IMR-90 (cell line): Measurements from ENCODE around the gene CYP24A1. TPM values are rescaled to one million over a fixed set of nuclear protein-coding genes. Genes with fewer than 3 reads are reported as not detected.
A peak's percentile ranks its signal among the peaks of the same experiment; 100 is the strongest.

Experiments used
- ATAC-seq: fragments of 200-7000 bp; cut with Tn5 transposase; 2 replicates; pipeline ENCODE4 v1.9.1; 2020; ENCODE audit warnings: low read depth, mild to moderate bottlenecking, moderate library complexity
- Bru-seq: library from RNA; stranded (reverse); fragments of 400-500 nt; gene quantifications from one replicate; lab custom pipeline; 2021; lab: Mats Ljungman, UMichigan
- BruChase-seq, 2 experiments: library from RNA; stranded (reverse); fragments of 400-500 nt; gene quantifications; one replicate each; lab custom pipeline; 2021; lab: Mats Ljungman, UMichigan
- BruUV-seq: library from RNA; stranded (reverse); fragments of 400-500 nt; replicated peaks from 2 replicates; lab custom pipeline; 2021; lab: Mats Ljungman, UMichigan
- CTCF ChIA-PET: fragments of 300-600 bp; formaldehyde crosslinking; extraction: SDS; loops from one replicate; lab custom pipeline; 2021; ENCODE audit warnings: antibody characterized with exemption; lab: Yijun Ruan, JAX
- POLR2A ChIA-PET: fragments of 300-600 bp; sonication (Branson Sonifier 250); formaldehyde crosslinking; loops from one replicate; lab custom pipeline; 2022; ENCODE audit warnings: antibody characterized with exemption; ENCODE audit not compliant: unreplicated experiment; lab: Charles Lee
- DNase-seq: peaks from one replicate; pipeline ENCODE4 v3.0.0; 2013
- H2AFZ ChIP-seq: replicated peaks from 2 replicates; pipeline ENCODE3; 2013; ENCODE audit warnings: low read length, mild to moderate bottlenecking; ENCODE audit not compliant: poor library complexity
- H2AK5ac ChIP-seq: 2 replicates; pipeline ENCODE4 v1.6.1; 2013; ENCODE audit warnings: low read depth, low read length, inconsistent platforms
- H2AK9ac ChIP-seq: replicated peaks from 2 replicates; pipeline ENCODE3; 2013; ENCODE audit warnings: mild to moderate bottlenecking, low read depth, low read length, moderate library complexity; ENCODE audit not compliant: poor library complexity
- H2BK120ac ChIP-seq: 2 replicates; pipeline ENCODE4 v1.6.1; 2013; ENCODE audit warnings: low read depth, low read length, inconsistent platforms
- H2BK15ac ChIP-seq: 3 replicates; pipeline ENCODE4 v1.6.1; 2013; ENCODE audit warnings: low read depth, low read length, inconsistent platforms
- H2BK20ac ChIP-seq: 2 replicates; pipeline ENCODE4 v1.6.1; 2013; ENCODE audit warnings: low read depth, mild to moderate bottlenecking, inconsistent platforms, low read length, moderate library complexity
- H2BK5ac ChIP-seq: 2 replicates; pipeline ENCODE4 v1.6.1; 2013; ENCODE audit warnings: mild to moderate bottlenecking, low read depth, low read length, inconsistent platforms; ENCODE audit not compliant: poor library complexity, severe bottlenecking
- H3K14ac ChIP-seq: replicated peaks from 2 replicates; pipeline ENCODE4 v1.6.1; 2013; ENCODE audit warnings: low read depth, low read length, inconsistent platforms
- H3K18ac ChIP-seq: 2 replicates; pipeline ENCODE4 v1.6.1; 2013; ENCODE audit warnings: low read depth, low read length, control low read depth
- H3K23ac ChIP-seq: 2 replicates; pipeline ENCODE4 v1.6.1; 2013; ENCODE audit warnings: low read depth, low read length, inconsistent platforms
- H3K27ac ChIP-seq: 2 replicates; pipeline ENCODE4 v1.5.1; 2013; ENCODE audit warnings: mild to moderate bottlenecking, control low read depth, low read length; ENCODE audit not compliant: insufficient read depth
- H3K27me3 ChIP-seq: 2 replicates; pipeline ENCODE4 v1.6.1; 2013; ENCODE audit warnings: low read length; ENCODE audit not compliant: control insufficient read depth, insufficient read depth
- H3K36me3 ChIP-seq: 2 replicates; pipeline ENCODE4 v1.6.1; 2013; ENCODE audit warnings: low read length, mixed read lengths; ENCODE audit not compliant: control insufficient read depth, insufficient read depth
- H3K4ac ChIP-seq: 2 replicates; pipeline ENCODE4 v1.6.1; 2013; ENCODE audit warnings: low read depth, low read length, inconsistent platforms
- H3K4me1 ChIP-seq: 2 replicates; pipeline ENCODE4 v1.6.1; 2013; ENCODE audit warnings: low read length, mixed read lengths; ENCODE audit not compliant: control insufficient read depth, insufficient read depth
- H3K4me2 ChIP-seq: 2 replicates; pipeline ENCODE4 v1.6.1; 2013; ENCODE audit warnings: low read depth, mild to moderate bottlenecking, control low read depth, low read length, moderate library complexity
- H3K4me3 ChIP-seq: 2 replicates; pipeline ENCODE4 v1.5.1; 2013; ENCODE audit warnings: low read depth, mild to moderate bottlenecking, control low read depth, low read length, moderate library complexity; ENCODE audit not compliant: insufficient read depth
- H3K56ac ChIP-seq: 2 replicates; pipeline ENCODE4 v1.6.1; 2013; ENCODE audit warnings: low read length, inconsistent platforms; ENCODE audit not compliant: insufficient read depth; ENCODE audit errors: extremely low read depth
- H3K79me1 ChIP-seq, 2 experiments: 2 replicates each; pipeline ENCODE4 v1.6.1; 2013; ENCODE audit warnings: low read length in 2 of 2, inconsistent platforms in 1 of 2, low read depth in 1 of 2
- H3K9ac ChIP-seq: 2 replicates; pipeline ENCODE4 v1.6.1; 2013; ENCODE audit warnings: low read depth, low read length, control low read depth
- H3K9me1 ChIP-seq: 2 replicates; pipeline ENCODE4 v1.6.1; 2013; ENCODE audit warnings: low read length, inconsistent platforms; ENCODE audit not compliant: insufficient read depth
- H3K9me3 ChIP-seq: 2 replicates; pipeline ENCODE4 v1.6.1; 2013; ENCODE audit warnings: low read length; ENCODE audit not compliant: control insufficient read depth, insufficient read depth
- H4K20me1 ChIP-seq: 2 replicates; pipeline ENCODE4 v1.6.1; 2013; ENCODE audit warnings: low read length, inconsistent platforms; ENCODE audit not compliant: insufficient read depth
- H4K5ac ChIP-seq: 2 replicates; pipeline ENCODE4 v1.6.1; 2013; ENCODE audit warnings: mild to moderate bottlenecking, low read depth, low read length, control low read depth
- H4K8ac ChIP-seq, 2 experiments: 2 replicates each; pipeline ENCODE4 v1.6.1; 2013; ENCODE audit warnings: low read depth in 2 of 2, low read length in 2 of 2, control low read depth in 1 of 2, inconsistent platforms in 1 of 2
- H4K91ac ChIP-seq: 2 replicates; pipeline ENCODE4 v1.6.1; 2013; ENCODE audit warnings: low read depth, low read length, inconsistent platforms; ENCODE audit not compliant: insufficient read depth
- CEBPB ChIP-seq: IDR thresholded peaks from 2 replicates; pipeline ENCODE4 v1.6.1; 2012; ENCODE audit warnings: low read depth, low read length, improper control_type of control experiment
- CHD1 ChIP-seq: IDR thresholded peaks from 2 replicates; pipeline ENCODE4 v1.6.1; 2012; ENCODE audit warnings: low read depth, low read length, improper control_type of control experiment
- FOS ChIP-seq: fragments of 150-350 bp; IDR thresholded peaks from 2 replicates; pipeline ENCODE4 v1.6.1; 2016; ENCODE audit warnings: low read depth, low read length
- MXI1 ChIP-seq: IDR thresholded peaks from 2 replicates; pipeline ENCODE4 v1.6.1; 2012; ENCODE audit warnings: low read depth, mild to moderate bottlenecking, low read length, moderate library complexity, borderline replicate concordance
- NFE2L2 ChIP-seq: fragments of 150-350 bp; IDR thresholded peaks from 2 replicates; pipeline ENCODE4 v1.6.1; 2016; ENCODE audit warnings: low read depth, mild to moderate bottlenecking, low read length
- POLR2A ChIP-seq: IDR thresholded peaks from 2 replicates; pipeline ENCODE4 v1.6.1; 2012; ENCODE audit warnings: mild to moderate bottlenecking, low read depth, low read length
- RCOR1 ChIP-seq: IDR thresholded peaks from 2 replicates; pipeline ENCODE4 v1.6.1; 2012; ENCODE audit warnings: mild to moderate bottlenecking, low read length, improper control_type of control experiment; ENCODE audit not compliant: insufficient replicate concordance
- RFX5 ChIP-seq: IDR thresholded peaks from 2 replicates; pipeline ENCODE4 v1.8.0; 2012; ENCODE audit warnings: low read depth, mild to moderate bottlenecking, low read length, moderate library complexity
- WGBS, 2 experiments: methylation state at CpG; one replicate each; pipeline versions ENCODE4 v1.1.5 to v1.1.7; 2013; ENCODE audit warnings: missing lambda C conversion rate in 2 of 2; ENCODE audit not compliant: insufficient read length in 1 of 2; ENCODE audit errors: extremely low coverage in 2 of 2; 5-methylcytosine and 5-hydroxymethylcytosine counted together
- dilution Hi-C: fragments of 300-500 bp; cut with HindIII; formaldehyde crosslinking; loops from one replicate; pipeline ENCODE4 v1.14.3; 2018; ENCODE audit warnings: low sequenced_read_pairs; ENCODE audit not compliant: unreplicated experiment
- in situ Hi-C: fragments of 300-500 bp; cut with MboI; formaldehyde crosslinking; loops from 3 replicates; pipeline ENCODE4 v1.14.3; 2019; ENCODE audit warnings: low sequenced_read_pairs, inconsistent platforms, mixed read lengths
- intact Hi-C: fragments of 100-400 bp; cut with micrococcal nuclease; formaldehyde crosslinking; loops from 2 replicates; pipeline ENCODE4 v1.10.0; 2022
- long read RNA-seq: library from polyadenylated mRNA; unstranded; transcript quantifications from one replicate; pipeline ENCODE4 v2.0.0, GENCODE V29; 2021; ENCODE audit not compliant: unreplicated experiment
- polyA plus RNA-seq, 3 experiments: library from polyadenylated mRNA; depleted of rRNA; stranded (reverse); fragments of >200 nt; gene quantifications; 2 replicates each; pipeline ENCODE4 v1.2.3, GENCODE V29; 2012; ENCODE audit warnings: low replicate concordance in 1 of 3
- total RNA-seq: library from RNA; depleted of rRNA; stranded (reverse); fragments of >200 nt; gene quantifications from 2 replicates; pipeline ENCODE4 v1.2.3, GENCODE V29; 2012; rRNA removed

CYP24A1 gene
- total RNA-seq (not detected in 2 replicates), polyA plus RNA-seq (2012; rRNA removed) (not detected in 2 replicates), Bru-seq, nascent RNA (percentile 5 among the genes with signal in this experiment), BruChase-seq, experiment 1, labeled RNA remaining after a 6-hour chase (percentile 4 among the genes with signal in this experiment), BruChase-seq, experiment 2, labeled RNA remaining after a 2-hour chase (not detected)
- polyA plus RNA-seq (2012; cell fraction: cytosol; rRNA removed) = not detected in 2 replicates
- not detected in 2 replicates for polyA plus RNA-seq (2012; cell fraction: nucleus; rRNA removed; ENCODE audit: low replicate concordance)
- long read RNA-seq = 0 reads

GRCh38 chr20:54173653-54174456 lies at the start of gene CYP24A1:
Gene CYP24A1 (minus strand): TSS chr20:54173986. CDS start chr20:54173579, 407 bp downstream.
- H3K23ac ChIP-seq = no peak within 1 kb of the TSS
- H2BK5ac ChIP-seq = no peak within 1 kb of the TSS
- TF ChIP-seq MXI1 = no peak
- TF ChIP-seq FOS = no peak
- TF ChIP-seq RFX5 = no peak
- no peak for TF ChIP-seq RCOR1
- no peak for TF ChIP-seq CHD1
- peak; percentile 52; the same call in 1 of the 2 replicates for TF ChIP-seq CEBPB
- no peak for TF ChIP-seq NFE2L2
- TF ChIP-seq POLR2A = no peak
- no peak within 1 kb of the TSS for H4K5ac ChIP-seq
- H3K14ac ChIP-seq = no peak within 1 kb of the TSS
- H3K4me3 ChIP-seq = no peak within 1 kb of the TSS
- no peak within 1 kb of the TSS for H4K91ac ChIP-seq
- H2BK20ac ChIP-seq = no peak within 1 kb of the TSS
- H2AFZ ChIP-seq = peak within 1 kb of the TSS; percentile 34
- H2AK9ac ChIP-seq = no peak within 1 kb of the TSS
- POLR2A ChIA-PET = no interaction called here
- H3K79me1 ChIP-seq = no peaks in the 10 kb centered on the region
- no peaks in the 10 kb centered on the region; the same call in 1 of the 2 replicates for H4K20me1 ChIP-seq
- intact Hi-C loops = no loop called here
- no peak within 1 kb of the TSS for H4K8ac ChIP-seq
- H3K27me3 ChIP-seq = peaks cover 58% of the 10 kb centered on the region
- CTCF ChIA-PET = no interaction called here
- dilution Hi-C loops = no loop called here
- ATAC-seq (peak; percentile 68), DNase-seq (no peak)
- no peak within 1 kb of the TSS for H3K27ac ChIP-seq
- H3K4me1 ChIP-seq = no peaks in the 10 kb centered on the region; the same call in 1 of the 2 replicates
- H3K4ac ChIP-seq = no peak within 1 kb of the TSS
- H3K36me3 ChIP-seq = no peaks in the 10 kb centered on the region
- BruUV-seq = no TSS peak
- H3K4me2 ChIP-seq = no peak within 1 kb of the TSS; the same call in 1 of the 2 replicates
- H2BK120ac ChIP-seq = no peak within 1 kb of the TSS
- H3K9ac ChIP-seq = no peak within 1 kb of the TSS
- no peak within 1 kb of the TSS for H3K56ac ChIP-seq
- WGBS, 2 experiments = 5% methylated on average over 13 of the region's 61 CpGs; no CpG with 5 or more reads in 1 of the 2 experiments
- H2AK5ac ChIP-seq = no peak within 1 kb of the TSS
- H3K18ac ChIP-seq = no peak within 1 kb of the TSS
- H2BK15ac ChIP-seq = no peak within 1 kb of the TSS
- no peaks in the 10 kb centered on the region for H3K9me1 ChIP-seq
- H3K9me3 ChIP-seq = no peaks in the 10 kb centered on the region
- in situ Hi-C loops = no loop called here
